Keratinocyte (primary cell): Measurements from ENCODE around the gene SIN3B. TPM values are rescaled to one million over a fixed set of nuclear protein-coding genes. Genes with fewer than 3 reads are reported as not detected.
A peak's percentile ranks its signal among the peaks of the same experiment; 100 is the strongest.

Experiments used
- DNase-seq: peaks from one replicate; pipeline ENCODE4 v3.0.0-alpha.2; 2011; ENCODE audit warnings: low read depth, missing footprints, low spot score
- FAIRE-seq: peaks from 2 replicates; lab custom pipeline; 2011; peaks lifted over from hg19 to GRCh38; lab: Jason Lieb, UNC
- H2AFZ ChIP-seq: 2 replicates; pipeline ENCODE4 v1.6.0; 2012; ENCODE audit warnings: low read length, control low read depth, inconsistent platforms; ENCODE audit not compliant: control insufficient read depth
- H3K27ac ChIP-seq: 2 replicates; pipeline ENCODE4 v1.5.1; 2011; ENCODE audit warnings: low read length; ENCODE audit not compliant: control insufficient read depth, insufficient read depth
- H3K27me3 ChIP-seq: 3 replicates; pipeline ENCODE4 v1.6.0; 2011; ENCODE audit warnings: low read length; ENCODE audit not compliant: control insufficient read depth, insufficient read depth; ENCODE audit errors: extremely low read depth
- H3K36me3 ChIP-seq, 2 experiments: 2 replicates in 1 of 2; 3 replicates in 1 of 2; pipeline ENCODE4 v1.5.1; 2011; ENCODE audit warnings: low read length in 2 of 2, mild to moderate bottlenecking in 1 of 2; ENCODE audit not compliant: control insufficient read depth in 2 of 2, insufficient read depth in 2 of 2; ENCODE audit errors: extremely low read depth in 1 of 2
- H3K4me1 ChIP-seq: 3 replicates; pipeline ENCODE4 v1.5.1; 2011; ENCODE audit warnings: low read length; ENCODE audit not compliant: control insufficient read depth, insufficient read depth; ENCODE audit errors: extremely low read depth
- H3K4me2 ChIP-seq: 3 replicates; pipeline ENCODE4 v1.6.0; 2011; ENCODE audit warnings: low read depth, low read length; ENCODE audit not compliant: control insufficient read depth, insufficient read depth; ENCODE audit errors: extremely low read depth
- H3K4me3 ChIP-seq, 3 experiments: fragments of 200-600 bp in 1 of 3; sonication (generic) in 1 of 3; 2 replicates in 2 of 3; 3 replicates in 1 of 3; pipeline ENCODE4 v1.5.1; 2011 to 2016; ENCODE audit warnings: low read length in 3 of 3, mild to moderate bottlenecking in 3 of 3, control low read depth in 2 of 3, inconsistent platforms in 1 of 3, low read depth in 1 of 3, mixed read lengths in 1 of 3, mixed run types in 1 of 3, moderate library complexity in 1 of 3; ENCODE audit not compliant: control insufficient read depth in 2 of 3, insufficient read depth in 2 of 3; ENCODE audit errors: extremely low read depth in 1 of 3
- H3K79me2 ChIP-seq: 2 replicates; pipeline ENCODE4 v1.6.0; 2012; ENCODE audit warnings: low read length; ENCODE audit not compliant: control insufficient read depth, insufficient read depth
- H3K9ac ChIP-seq: 3 replicates; pipeline ENCODE4 v1.6.0; 2011; ENCODE audit warnings: low read length; ENCODE audit not compliant: control insufficient read depth, insufficient read depth; ENCODE audit errors: extremely low read depth
- H3K9me1 ChIP-seq: 3 replicates; pipeline ENCODE4 v1.6.0; 2011; ENCODE audit warnings: low read length; ENCODE audit not compliant: control insufficient read depth, insufficient read depth; ENCODE audit errors: extremely low read depth
- H3K9me3 ChIP-seq: 2 replicates; pipeline ENCODE4 v1.5.1; 2012; ENCODE audit warnings: low read depth, low read length; ENCODE audit not compliant: control insufficient read depth
- H4K20me1 ChIP-seq: 3 replicates; pipeline ENCODE4 v1.6.0; 2011; ENCODE audit warnings: low read length; ENCODE audit not compliant: control insufficient read depth, insufficient read depth; ENCODE audit errors: extremely low read depth
- CTCF ChIP-seq, 3 experiments: IDR thresholded peaks in 1 of 3; conservative IDR thresholded peaks in 1 of 3; optimal IDR thresholded peaks in 1 of 3; 2 replicates in 2 of 3; 3 replicates in 1 of 3; pipeline versions ENCODE3 to v1.5.1; 2011; ENCODE audit warnings: low read length in 3 of 3, mild to moderate bottlenecking in 3 of 3, moderate library complexity in 2 of 3, control low read depth in 1 of 3, inconsistent platforms in 1 of 3; ENCODE audit not compliant: insufficient read depth in 2 of 3; ENCODE audit errors: extremely low read depth in 1 of 3
- EZH2 ChIP-seq: IDR thresholded peaks from one replicate; pipeline ENCODE4 v1.6.1; 2012; ENCODE audit warnings: inconsistent platforms, mild to moderate bottlenecking, low read length, moderate library complexity
- dilution Hi-C: fragments of 300-500 bp; cut with MboI; formaldehyde crosslinking; loops from one replicate; pipeline ENCODE4 v1.7.0; 2020; ENCODE audit warnings: low sequenced_read_pairs; ENCODE audit not compliant: extremely low pct_ligation_motif_present
- polyA minus RNA-seq, 3 experiments: library from RNA; depleted of rRNA, polyadenylated mRNA; stranded (reverse); fragments of >200 nt; gene quantifications; 1 replicate in 1 of 3; 2 replicates in 1 of 3; 3 replicates in 1 of 3; pipeline ENCODE4 v1.2.3, GENCODE V29; 2011
- polyA plus RNA-seq, 5 experiments: library from polyadenylated mRNA; depleted of rRNA in 3 of 5; stranded (reverse) in 3 of 5; stranded (forward) in 1 of 5; unstranded in 1 of 5; fragments of >200 nt; gene quantifications; 1 replicate in 1 of 5; 2 replicates in 3 of 5; 3 replicates in 1 of 5; pipeline versions ENCODE4 v1.2.1 to v1.2.3, GENCODE V29; 2011 to 2012; ENCODE audit warnings: missing spikeins in 2 of 5, low read depth in 1 of 5, low replicate concordance in 1 of 5

The SIN3B gene
- polyA plus RNA-seq: 30.9 to 35.9 TPM (median 32.8 TPM) in 3 replicates
- polyA plus RNA-seq (2011; ENCODE audit: low read depth): 45.1 TPM
- polyA plus RNA-seq (2011; cell fraction: cytosol; rRNA removed): 20.5 and 24.1 TPM in 2 replicates
- 100 and 139 TPM in 2 replicates for polyA plus RNA-seq (2011; cell fraction: nucleus; rRNA removed)
- 30.3 and 34.8 TPM in 2 replicates for polyA plus RNA-seq (2012; ENCODE audit: low replicate concordance)
- 31.9 to 55.6 TPM (median 41.5 TPM) in 3 replicates for polyA minus RNA-seq
- polyA minus RNA-seq (2011; cell fraction: cytosol; rRNA and poly(A)+ RNA removed): 50.8 TPM
- 79.2 and 83.2 TPM in 2 replicates for polyA minus RNA-seq (2011; cell fraction: nucleus; rRNA and poly(A)+ RNA removed)

- FAIRE-seq (no peak), DNase-seq (peak; percentile 72)
- H3K4me2 ChIP-seq: peak within 1 kb of the TSS; percentile 91
- H2AFZ ChIP-seq: peak within 1 kb of the TSS; percentile 52
- H3K27me3 ChIP-seq: no peaks in the 10 kb centered on the region
- H3K4me1 ChIP-seq: peaks cover 29% of the 10 kb centered on the region
- H3K36me3 ChIP-seq: peaks cover 13 to 22% of the 10 kb centered on the region in 2 experiments
- H3K9me1 ChIP-seq: no peaks in the 10 kb centered on the region
- H3K27ac ChIP-seq: peak within 1 kb of the TSS; percentile 78
- dilution Hi-C loops: no loop called here
- H3K79me2 ChIP-seq: peaks cover 28% of the 10 kb centered on the region
- H3K9ac ChIP-seq: peak within 1 kb of the TSS; percentile 90
- no peaks in the 10 kb centered on the region for H3K9me3 ChIP-seq
- H4K20me1 ChIP-seq: no peaks in the 10 kb centered on the region
- TF ChIP-seq CTCF (optimal IDR thresholded peaks at IDR 0.05 in 1 of 3, IDR thresholded peaks at IDR 0.05 in 1 of 3, conservative IDR thresholded peaks at IDR 0.05 in 1 of 3; ENCODE audit: extremely low read depth in 1 of 3, insufficient read depth in 2 of 3, low read length in 3 of 3) (no peak), EZH2 (no peak)
- H3K4me3 ChIP-seq: peak within 1 kb of the TSS; percentile 72 to 96 (median 85)
Observed at GRCh38 chr19:16829010-16829821, at the start of gene SIN3B. SIN3B (plus strand) TSS chr19:16829398; CDS start chr19:16829421, 23 bp downstream.

GRCh38 chr19:16779539-16780163, 49.5 kb upstream of the SIN3B start:
- Histone ChIP-seq H2AFZ (no peak overlapping the region), H3K27ac (no peak overlapping the region), H3K27me3 (no peaks in the 10 kb centered on the region), H3K79me2 (no peaks in the 10 kb centered on the region), H3K9ac (no peak overlapping the region), H3K36me3 (no peaks in the 10 kb centered on the region), H3K4me2 (no peak overlapping the region), H3K4me1 (no peaks in the 10 kb centered on the region), H3K4me3 (no peak overlapping the region), H3K9me1 (peaks cover 2% of the 10 kb centered on the region), H3K9me3 (no peaks in the 10 kb centered on the region), H4K20me1 (no peaks in the 10 kb centered on the region)
- no peak for DNase-seq
- no peak for TF ChIP-seq EZH2
- no peak for TF ChIP-seq CTCF (optimal IDR thresholded peaks at IDR 0.05 in 1 of 3, IDR thresholded peaks at IDR 0.05 in 1 of 3, conservative IDR thresholded peaks at IDR 0.05 in 1 of 3; ENCODE audit: extremely low read depth in 1 of 3, insufficient read depth in 2 of 3, low read length in 3 of 3)
- no peak for FAIRE-seq
- dilution Hi-C loops: no loop called here
